Liver (tissue), 9 donors: Measurements from ENCODE around the gene GXYLT2. TPM values are rescaled to one million over a fixed set of nuclear protein-coding genes. Genes with fewer than 3 reads are reported as not detected.
A peak's percentile ranks its signal among the peaks of the same experiment; 100 is the strongest.

Experiments used
- DNase-seq: peaks from one replicate; pipeline ENCODE4 v3.0.0-alpha.2; 2017; ENCODE audit warnings: low spot score
- H3K27ac ChIP-seq, 2 donors: one replicate each; pipeline ENCODE4 v1.7.0; 2013; ENCODE audit warnings: inconsistent platforms in 2 of 2, low read length in 2 of 2, control low read depth in 1 of 2, low read depth in 1 of 2, mild to moderate bottlenecking in 1 of 2
- H3K27me3 ChIP-seq, 4 donors: one replicate each; pipeline versions ENCODE4 v1.6.1 to v1.7.0; 2013; ENCODE audit warnings: low read length in 3 of 4, inconsistent platforms in 1 of 4, mild to moderate bottlenecking in 1 of 4, moderate library complexity in 1 of 4; ENCODE audit not compliant: control insufficient read depth in 4 of 4, insufficient read depth in 4 of 4
- H3K36me3 ChIP-seq, 4 donors: one replicate each; pipeline versions ENCODE4 v1.6.1 to v1.7.0; 2013; ENCODE audit warnings: low read length in 3 of 4, mild to moderate bottlenecking in 3 of 4, low read depth in 1 of 4, moderate library complexity in 1 of 4; ENCODE audit not compliant: control insufficient read depth in 4 of 4, insufficient read depth in 3 of 4
- H3K4me1 ChIP-seq, 4 donors: one replicate each; pipeline versions ENCODE4 v1.6.1 to v1.7.0; 2013; ENCODE audit warnings: low read length in 3 of 4, mild to moderate bottlenecking in 3 of 4, moderate library complexity in 1 of 4; ENCODE audit not compliant: control insufficient read depth in 4 of 4, insufficient read depth in 4 of 4
- H3K4me3 ChIP-seq, 3 donors: one replicate each; pipeline versions ENCODE4 v1.6.1 to v1.7.0; 2013; ENCODE audit warnings: low read length in 3 of 3, control low read depth in 1 of 3, low read depth in 1 of 3, mild to moderate bottlenecking in 1 of 3
- H3K9ac ChIP-seq, 2 donors: one replicate each; pipeline ENCODE4 v1.7.0; 2013; ENCODE audit warnings: low read length in 2 of 2, mild to moderate bottlenecking in 2 of 2, moderate library complexity in 2 of 2, control low read depth in 1 of 2, low read depth in 1 of 2
- H3K9me3 ChIP-seq, 4 donors: one replicate each; pipeline versions ENCODE4 v1.6.1 to v1.7.0; 2013; ENCODE audit warnings: low read length in 3 of 4; ENCODE audit not compliant: control insufficient read depth in 4 of 4
- ATF3 ChIP-seq: IDR thresholded peaks from 2 replicates; pipeline ENCODE4 v1.6.1; 2016; ENCODE audit warnings: antibody characterized with exemption
- CTCF ChIP-seq: fragments of 150-350 bp; IDR thresholded peaks from 2 replicates; pipeline ENCODE4 v1.5.1; 2017; ENCODE audit warnings: improper control_type of control experiment, low read depth, low read length; ENCODE audit not compliant: missing input control
- FOXA1 ChIP-seq: IDR thresholded peaks from 2 replicates; pipeline ENCODE4 v1.6.1; 2016; ENCODE audit warnings: antibody characterized with exemption
- FOXA2 ChIP-seq: IDR thresholded peaks from 2 replicates; pipeline ENCODE4 v1.6.1; 2016; ENCODE audit warnings: antibody characterized with exemption
- GABPA ChIP-seq, 2 donors: IDR thresholded peaks in 1 of 2; conservative IDR thresholded peaks in 1 of 2; 2 replicates each; pipeline ENCODE4 v1.6.1; 2016; ENCODE audit warnings: antibody characterized with exemption in 2 of 2, mild to moderate bottlenecking in 1 of 2, moderate library complexity in 1 of 2
- HNF4A ChIP-seq, 2 donors: conservative IDR thresholded peaks; 2 replicates each; pipeline ENCODE4 v1.6.1; 2016; ENCODE audit warnings: antibody characterized with exemption in 2 of 2, mild to moderate bottlenecking in 2 of 2
- HNF4G ChIP-seq: IDR thresholded peaks from 2 replicates; pipeline ENCODE4 v1.6.1; 2016; ENCODE audit warnings: antibody characterized with exemption
- JUND ChIP-seq, 2 donors: IDR thresholded peaks; 2 replicates each; pipeline ENCODE4 v1.6.1; 2016; ENCODE audit warnings: antibody characterized with exemption in 2 of 2
- MAX ChIP-seq: IDR thresholded peaks from 2 replicates; pipeline ENCODE4 v1.6.1; 2016; ENCODE audit warnings: antibody characterized with exemption
- NR2F2 ChIP-seq: IDR thresholded peaks from 2 replicates; pipeline ENCODE4 v1.6.1; 2016; ENCODE audit warnings: antibody characterized with exemption
- RXRA ChIP-seq, 2 donors: IDR thresholded peaks; 2 replicates each; pipeline ENCODE4 v1.6.1; 2017 to 2018; ENCODE audit warnings: antibody characterized with exemption in 2 of 2, mild to moderate bottlenecking in 1 of 2
- TAF1 ChIP-seq: conservative IDR thresholded peaks from 2 replicates; pipeline ENCODE4 v1.6.1; 2016; ENCODE audit warnings: antibody characterized with exemption, mild to moderate bottlenecking
- YY1 ChIP-seq: IDR thresholded peaks from 2 replicates; pipeline ENCODE4 v1.6.1; 2016; ENCODE audit warnings: antibody characterized with exemption, mild to moderate bottlenecking
- polyA plus RNA-seq, 2 donors: library from polyadenylated mRNA; stranded (reverse) in 1 of 2; unstranded in 1 of 2; fragments of 200-250 nt in 1 of 2; fragments of >200 nt in 1 of 2; fragmentation: Nextera tagmentation in 1 of 2; extraction: Ambion mirVana in 1 of 2; gene quantifications; one replicate each; pipeline versions ENCODE4 v1.2.1 to v1.2.3, GENCODE V29; 2013 to 2015
- total RNA-seq, 2 donors: library from RNA; depleted of rRNA; stranded (reverse); fragments of >200 nt; gene quantifications; one replicate each; pipeline ENCODE4 v1.2.3, GENCODE V29; 2014
- TF ChIP-seq, protein P1 (sequence below): IDR thresholded peaks from 2 replicates; pipeline ENCODE4 v1.6.1; 2016; ENCODE audit warnings: antibody characterized with exemption, mild to moderate bottlenecking
- donor health status: healthy.
- donor health status: healthy.
- donor health status: healthy.
- donor health status: healthy.
- donor health status: healthy.

The GXYLT2 gene
- total and polyA plus RNA-seq, 4 donors = 0.06 to 0.98 (median 0.10) TPM

- Histone ChIP-seq H3K36me3 (no peaks in the 10 kb centered on the region), H3K4me1 (peaks cover 3 to 36% (median 31%) of the 10 kb centered on the region in 4 donors), H3K27ac (no peak overlapping the region), H3K9ac (no peak overlapping the region), H3K9me3 (no peaks in the 10 kb centered on the region), H3K4me3 (no peak overlapping the region), H3K27me3 (no peaks in the 10 kb centered on the region)
- DNase-seq = no peak
- TF ChIP-seq FOXA2 (no peak), YY1 (no peak), FOXA1 (no peak), TAF1 (no peak), CTCF (no peak), HNF4G (no peak), RXRA (IDR thresholded peaks at IDR 0.05) (no peak), JUND (IDR thresholded peaks at IDR 0.05) (no peak), NR2F2 (no peak), MAX (no peak), GABPA (IDR thresholded peaks at IDR 0.05 in 1 of 2, conservative IDR thresholded peaks at IDR 0.05 in 1 of 2) (no peak), ATF3 (no peak)
- TF ChIP-seq, protein P1, sequence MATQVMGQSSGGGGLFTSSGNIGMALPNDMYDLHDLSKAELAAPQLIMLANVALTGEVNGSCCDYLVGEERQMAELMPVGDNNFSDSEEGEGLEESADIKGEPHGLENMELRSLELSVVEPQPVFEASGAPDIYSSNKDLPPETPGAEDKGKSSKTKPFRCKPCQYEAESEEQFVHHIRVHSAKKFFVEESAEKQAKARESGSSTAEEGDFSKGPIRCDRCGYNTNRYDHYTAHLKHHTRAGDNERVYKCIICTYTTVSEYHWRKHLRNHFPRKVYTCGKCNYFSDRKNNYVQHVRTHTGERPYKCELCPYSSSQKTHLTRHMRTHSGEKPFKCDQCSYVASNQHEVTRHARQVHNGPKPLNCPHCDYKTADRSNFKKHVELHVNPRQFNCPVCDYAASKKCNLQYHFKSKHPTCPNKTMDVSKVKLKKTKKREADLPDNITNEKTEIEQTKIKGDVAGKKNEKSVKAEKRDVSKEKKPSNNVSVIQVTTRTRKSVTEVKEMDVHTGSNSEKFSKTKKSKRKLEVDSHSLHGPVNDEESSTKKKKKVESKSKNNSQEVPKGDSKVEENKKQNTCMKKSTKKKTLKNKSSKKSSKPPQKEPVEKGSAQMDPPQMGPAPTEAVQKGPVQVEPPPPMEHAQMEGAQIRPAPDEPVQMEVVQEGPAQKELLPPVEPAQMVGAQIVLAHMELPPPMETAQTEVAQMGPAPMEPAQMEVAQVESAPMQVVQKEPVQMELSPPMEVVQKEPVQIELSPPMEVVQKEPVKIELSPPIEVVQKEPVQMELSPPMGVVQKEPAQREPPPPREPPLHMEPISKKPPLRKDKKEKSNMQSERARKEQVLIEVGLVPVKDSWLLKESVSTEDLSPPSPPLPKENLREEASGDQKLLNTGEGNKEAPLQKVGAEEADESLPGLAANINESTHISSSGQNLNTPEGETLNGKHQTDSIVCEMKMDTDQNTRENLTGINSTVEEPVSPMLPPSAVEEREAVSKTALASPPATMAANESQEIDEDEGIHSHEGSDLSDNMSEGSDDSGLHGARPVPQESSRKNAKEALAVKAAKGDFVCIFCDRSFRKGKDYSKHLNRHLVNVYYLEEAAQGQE = no peak
These were observed 74.5 kb downstream of the GXYLT2 start for GRCh38 chr3:72962317-72962716.

DNA sequence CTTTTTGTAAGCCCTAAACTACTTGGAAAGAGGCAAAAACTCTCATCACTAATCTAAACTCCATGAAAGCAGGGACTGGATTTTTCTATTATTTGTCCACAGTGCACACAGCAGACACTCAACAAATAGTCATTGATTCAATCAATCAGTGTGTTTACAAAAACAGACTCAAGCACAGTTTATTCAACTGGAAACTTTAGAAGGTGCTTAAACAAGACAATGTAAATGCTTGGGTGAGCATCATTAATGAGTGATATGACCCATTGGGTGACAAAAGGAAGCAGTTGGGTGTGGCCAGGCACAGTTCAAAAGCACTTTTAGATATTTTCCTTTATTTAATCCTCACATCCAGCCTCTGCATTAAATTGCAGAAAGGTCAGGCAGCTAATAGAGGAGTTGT, 76.8 kb downstream of the GXYLT2 start:
- TF ChIP-seq HNF4A (conservative IDR thresholded peaks at IDR 0.05) (peak in 1 of 2 donors; percentile 9), MAX (no peak)
- Histone ChIP-seq H3K27ac (no peak overlapping the region), H3K36me3 (no peaks in the 10 kb centered on the region), H3K4me1 (peaks cover 6 to 38% (median 29%) of the 10 kb centered on the region in 4 donors), H3K9ac (no peak overlapping the region), H3K27me3 (no peaks in the 10 kb centered on the region), H3K4me3 (no peak overlapping the region), H3K9me3 (no peaks in the 10 kb centered on the region)
- no peak for DNase-seq
